Thyroid gland (tissue), 4 donors: ENCODE data around the gene PSMD12.
"Not testable (repeated sequence)": the region's sequence is repeated elsewhere in the genome, so short reads cannot be mapped to it uniquely, and the experiment has no call there.

Experiments used
- CTCF ChIP-seq, 6 experiments: fragments of 200-600 bp in 3 of 6; fragments of 450-650 bp in 3 of 6; sonication (generic) in 3 of 6; IDR thresholded peaks; one replicate each; pipeline ENCODE4 v1.5.1; 2016 to 2019; ENCODE audit warnings: antibody characterized with exemption in 6 of 6, mild to moderate bottlenecking in 2 of 6, inconsistent platforms in 1 of 6, moderate library complexity in 1 of 6
- POLR2A ChIP-seq, 2 donors: fragments of 450-650 bp; IDR thresholded peaks; one replicate each; pipeline ENCODE4 v1.6.1; 2017; ENCODE audit warnings: antibody characterized with exemption in 2 of 2, mild to moderate bottlenecking in 2 of 2, moderate library complexity in 1 of 2

GRCh38 chr17:67388536-67388935 lies 22.2 kb upstream of the PSMD12 start:
- not testable (repeated sequence) for TF ChIP-seq CTCF, POLR2A (IDR thresholded peaks at IDR 0.05)
